HG02973 (cell line): Measurements from ENCODE around the gene SMIM1.

ENCODE experiments used
- ATAC-seq: cut with Tn5 transposase; IDR thresholded peaks from one replicate; pipeline ENCODE4 v1.9.1; 2021; ENCODE audit warnings: moderate library complexity; ENCODE audit not compliant: unreplicated experiment

SMIM1 gene

GRCh38 chr1:3753656-3754454, 18.7 kb upstream of the SMIM1 start:
- no peak for ATAC-seq

- no peak for ATAC-seq
These were observed 16.2 kb upstream of the SMIM1 start for GRCh38 chr1:3756394-3756793.

GRCh38 chr1:3759164-3759563, 13.4 kb upstream of the SMIM1 start:
- ATAC-seq: no peak

GRCh38 chr1:3759796-3760195, 12.8 kb upstream of the SMIM1 start:
- no peak for ATAC-seq

- ATAC-seq: no peak
These were observed 11.1 kb upstream of the SMIM1 start for GRCh38 chr1:3761296-3762010.

GRCh38 chr1:3762151-3762872, 10.2 kb upstream of the SMIM1 start:
- ATAC-seq: no peak

- no peak for ATAC-seq
These were observed 9.7 kb upstream of the SMIM1 start for GRCh38 chr1:3762873-3763228.

- no peak for ATAC-seq
These were observed 9.0 kb upstream of the SMIM1 start for GRCh38 chr1:3763351-3764125.

- no peak for ATAC-seq
These were observed 5.1 kb upstream of the SMIM1 start for GRCh38 chr1:3767328-3767925.

- ATAC-seq: no peak
These were observed 3.6 kb upstream of the SMIM1 start for GRCh38 chr1:3768811-3769390.

- no peak for ATAC-seq
These were observed 2.3 kb upstream of the SMIM1 start for GRCh38 chr1:3770047-3770765.

GRCh38 chr1:3771108-3772026, 1.2 kb upstream of the SMIM1 start:
- ATAC-seq: no peak

- peak; percentile 55 for ATAC-seq
These were observed 378 bp upstream of the SMIM1 start for GRCh38 chr1:3772027-3772714.

GRCh38 chr1:3773572-3774275, 1.2 kb downstream of the SMIM1 start:
- no peak for ATAC-seq

- ATAC-seq: no peak
These were observed 1.9 kb downstream of the SMIM1 start for GRCh38 chr1:3774276-3774945.

- ATAC-seq: no peak
These were observed 2.5 kb downstream of the SMIM1 start for GRCh38 chr1:3774946-3775489.
